ENCODE measurements around the gene SHC3. TPM values are rescaled to one million over a fixed set of nuclear protein-coding genes. Genes with fewer than 3 reads are reported as not detected.
A peak's percentile ranks its signal among the peaks of the same experiment; 100 is the strongest.

The SHC3 gene
- total RNA-seq, 1 experiment from 2014 or later, result 1.8 TPM

DNA sequence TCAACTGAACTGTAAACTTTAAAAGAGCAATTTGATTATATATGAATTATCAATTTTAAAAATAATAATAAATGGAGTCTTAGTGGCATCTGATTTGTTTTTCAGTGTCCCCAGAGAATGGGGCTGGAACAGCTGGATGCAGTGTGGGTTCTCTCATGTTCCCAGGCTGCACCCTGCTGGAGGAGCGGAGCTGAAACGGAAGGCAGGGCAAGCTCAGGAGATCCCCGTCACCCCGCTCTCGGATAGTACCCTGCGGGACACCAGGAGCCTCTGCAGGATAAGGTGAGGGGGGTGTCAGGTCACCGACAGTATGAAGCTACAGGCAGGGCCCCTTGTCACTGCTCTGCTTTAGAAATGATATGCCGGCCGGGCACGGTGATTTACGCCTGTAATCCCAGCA lies 130.0 kb downstream of the SHC3 start:
- no peak overlapping the region for H3K18ac ChIP-seq (ENCODE audit: insufficient read length, low read depth, low read length)
- no peak overlapping the region for H3K56ac ChIP-seq (ENCODE audit: insufficient read length, low read depth, low read length)
- WGBS (ENCODE audit: extremely low coverage, insufficient read length, low lambda C conversion rate), result no CpG with 5 or more reads among the region's 11 CpGs

More for the DNA sequence above, 130.0 kb downstream of the SHC3 start:
- Histone ChIP-seq H2BK15ac (ENCODE audit: low read depth, low read length) (no peak overlapping the region), H2AFZ (ENCODE audit: low read length) (no peak overlapping the region), H2AK5ac (ENCODE audit: insufficient read length, low read length) (no peak overlapping the region), H4K8ac (replicated peaks; ENCODE audit: insufficient read length, low read depth, low read length) (no peak overlapping the region), H3K14ac (ENCODE audit: insufficient read depth, low read length) (no peak overlapping the region), H3K4me1 (ENCODE audit: insufficient read depth, low read length) (no peaks in the 10 kb centered on the region), H3K79me2 (ENCODE audit: insufficient read depth, low read length) (no peaks in the 10 kb centered on the region), H3K4me2 (ENCODE audit: insufficient read depth, insufficient read length, low read length) (no peak overlapping the region), H2BK120ac (ENCODE audit: low read depth, low read length, poor library complexity, severe bottlenecking) (no peak overlapping the region), H3K9ac (ENCODE audit: extremely low read depth, insufficient read length, low read length) (no peak overlapping the region), H2BK12ac (ENCODE audit: insufficient read length, low read depth, low read length) (no peak overlapping the region), H3K27ac (ENCODE audit: insufficient read length, low read depth, low read length) (no peak overlapping the region), H4K20me1 (ENCODE audit: control insufficient read depth, insufficient read depth, insufficient read length) (no peaks in the 10 kb centered on the region), H3K4ac (ENCODE audit: low read depth, low read length) (no peak overlapping the region), H2BK20ac (ENCODE audit: low read depth, low read length, poor library complexity, severe bottlenecking) (no peak overlapping the region), H3K23ac (ENCODE audit: insufficient read length, low read depth, low read length) (no peak overlapping the region), H3K23me2 (ENCODE audit: insufficient read length, low read depth, low read length, poor library complexity, severe bottlenecking) (no peaks in the 10 kb centered on the region), H3K79me1 (ENCODE audit: insufficient read depth, low read depth, low read length, poor library complexity, severe bottlenecking) (no peaks in the 10 kb centered on the region), H3T11ph (ENCODE audit: low read length) (no peak overlapping the region), H2BK5ac (ENCODE audit: insufficient read length, low read length) (no peak overlapping the region), H4K5ac (ENCODE audit: insufficient read length, low read depth, low read length) (no peak overlapping the region), H3K27me3 (ENCODE audit: insufficient read depth, low read length) (no peaks in the 10 kb centered on the region), H4K91ac (ENCODE audit: insufficient read length, low read depth, low read length) (no peak overlapping the region), H3K9me3 (ENCODE audit: control insufficient read depth, low read depth, low read length) (no peaks in the 10 kb centered on the region)
- Mint-ChIP-seq H3K27ac (peak overlapping the region in 1 of 3 experiments; percentile 52; a peak in 1 of 7 replicates), H3K27me3 (ENCODE audit: low read depth) (no peaks in the 10 kb centered on the region), H3K36me3 (ENCODE audit: insufficient read depth in 1 of 3, low read depth in 3 of 3) (no peaks in the 10 kb centered on the region), H3K4me1 (peaks cover 0 to 4% of the 10 kb centered on the region in 2 experiments; a peak in 1 of 4 replicates), H3K9me3 (no peaks in the 10 kb centered on the region), H3K4me3 (no peak overlapping the region)
- peak; percentile 44 for DNase-seq
- TF ChIP-seq, protein P1, sequence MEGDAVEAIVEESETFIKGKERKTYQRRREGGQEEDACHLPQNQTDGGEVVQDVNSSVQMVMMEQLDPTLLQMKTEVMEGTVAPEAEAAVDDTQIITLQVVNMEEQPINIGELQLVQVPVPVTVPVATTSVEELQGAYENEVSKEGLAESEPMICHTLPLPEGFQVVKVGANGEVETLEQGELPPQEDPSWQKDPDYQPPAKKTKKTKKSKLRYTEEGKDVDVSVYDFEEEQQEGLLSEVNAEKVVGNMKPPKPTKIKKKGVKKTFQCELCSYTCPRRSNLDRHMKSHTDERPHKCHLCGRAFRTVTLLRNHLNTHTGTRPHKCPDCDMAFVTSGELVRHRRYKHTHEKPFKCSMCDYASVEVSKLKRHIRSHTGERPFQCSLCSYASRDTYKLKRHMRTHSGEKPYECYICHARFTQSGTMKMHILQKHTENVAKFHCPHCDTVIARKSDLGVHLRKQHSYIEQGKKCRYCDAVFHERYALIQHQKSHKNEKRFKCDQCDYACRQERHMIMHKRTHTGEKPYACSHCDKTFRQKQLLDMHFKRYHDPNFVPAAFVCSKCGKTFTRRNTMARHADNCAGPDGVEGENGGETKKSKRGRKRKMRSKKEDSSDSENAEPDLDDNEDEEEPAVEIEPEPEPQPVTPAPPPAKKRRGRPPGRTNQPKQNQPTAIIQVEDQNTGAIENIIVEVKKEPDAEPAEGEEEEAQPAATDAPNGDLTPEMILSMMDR (conservative IDR thresholded peaks at IDR 0.05), result peak; percentile 37; the same call in 2 of the 3 replicates

Measured in H9 (cell line).